ENCODE measurements around the gene AKNAD1.

Gene AKNAD1, protein sequence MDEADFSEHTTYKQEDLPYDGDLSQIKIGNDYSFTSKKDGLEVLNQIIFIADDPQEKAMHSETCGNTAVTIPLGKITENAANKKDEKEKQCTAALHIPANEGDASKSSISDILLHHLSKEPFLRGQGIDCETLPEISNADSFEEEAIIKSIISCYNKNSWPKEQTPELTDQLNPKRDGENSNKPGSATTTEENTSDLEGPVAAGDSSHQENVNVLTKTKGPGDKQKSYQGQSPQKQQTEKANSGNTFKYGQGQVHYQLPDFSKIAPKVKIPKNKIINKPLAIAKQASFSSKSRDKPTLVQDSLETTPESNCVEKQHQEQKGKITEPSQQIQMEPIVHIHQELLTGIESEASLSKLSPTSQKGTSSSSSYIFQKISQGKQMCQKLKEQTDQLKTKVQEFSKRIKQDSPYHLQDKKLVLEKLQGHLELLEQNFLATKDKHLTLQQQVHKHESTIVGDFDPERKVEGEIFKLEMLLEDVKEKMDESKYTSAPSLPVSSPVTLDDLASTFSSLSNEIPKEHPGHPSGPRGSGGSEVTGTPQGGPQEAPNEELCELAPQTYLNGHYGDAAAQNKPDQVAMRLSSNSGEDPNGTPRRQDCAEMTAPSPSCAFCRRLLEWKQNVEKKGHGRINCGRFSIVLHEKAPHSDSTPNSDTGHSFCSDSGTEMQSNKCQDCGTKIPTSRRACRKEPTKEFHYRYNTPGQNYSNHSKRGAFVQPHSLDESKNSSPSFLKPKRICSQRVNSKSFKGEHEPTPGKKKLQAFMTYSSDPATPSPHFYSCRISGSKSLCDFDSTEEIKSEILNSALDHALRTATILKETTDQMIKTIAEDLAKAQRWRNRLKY

DNA sequence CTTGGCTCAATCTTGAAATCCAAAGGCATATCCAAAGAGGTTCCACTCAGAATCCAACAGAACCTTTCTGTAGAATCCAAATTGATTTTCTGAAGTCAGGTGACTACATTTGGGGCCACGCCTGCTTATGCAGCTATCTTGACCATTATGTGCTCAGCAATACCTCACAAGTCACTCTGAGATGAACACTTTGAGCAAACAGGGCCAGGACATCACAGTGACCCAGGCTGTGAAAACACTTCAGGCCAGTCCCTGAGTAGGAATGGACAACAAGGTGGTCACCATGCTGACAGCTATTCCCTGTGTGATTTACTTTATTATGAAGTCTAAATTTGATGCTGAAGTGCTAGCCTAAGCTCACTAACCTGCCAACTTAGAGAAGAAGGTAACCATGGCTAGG, at the start of gene AKNAD1:
TSS of gene AKNAD1 (minus strand) at position 101 of the 400 bp plus-strand sequence. CDS start 4,430 bp downstream, outside the sequence.
- no peaks in the 10 kb centered on the region for H3K4me1 ChIP-seq (ENCODE audit: control insufficient read depth, low read length)
- no peak within 1 kb of the TSS for H3K4me3 ChIP-seq (ENCODE audit: low read length)
- no peak within 1 kb of the TSS for H3K4me2 ChIP-seq (ENCODE audit: low read length)
- no peaks in the 10 kb centered on the region for H3K9me2 ChIP-seq (replicated peaks; ENCODE audit: control insufficient read depth, low read length)
- H3K27ac ChIP-seq (ENCODE audit: low read depth, low read length), result no peak within 1 kb of the TSS
- no peaks in the 10 kb centered on the region for H3F3A ChIP-seq (ENCODE audit: control insufficient read depth, insufficient read depth)
- H4K20me1 ChIP-seq (ENCODE audit: control insufficient read depth, insufficient read depth, low read depth, low read length), result no peaks in the 10 kb centered on the region
- TF ChIP-seq EZH2phosphoT487 (IDR thresholded peaks at IDR 0.05; ENCODE audit: borderline replicate concordance, low read length), result no peak
- TF ChIP-seq, protein P1, sequence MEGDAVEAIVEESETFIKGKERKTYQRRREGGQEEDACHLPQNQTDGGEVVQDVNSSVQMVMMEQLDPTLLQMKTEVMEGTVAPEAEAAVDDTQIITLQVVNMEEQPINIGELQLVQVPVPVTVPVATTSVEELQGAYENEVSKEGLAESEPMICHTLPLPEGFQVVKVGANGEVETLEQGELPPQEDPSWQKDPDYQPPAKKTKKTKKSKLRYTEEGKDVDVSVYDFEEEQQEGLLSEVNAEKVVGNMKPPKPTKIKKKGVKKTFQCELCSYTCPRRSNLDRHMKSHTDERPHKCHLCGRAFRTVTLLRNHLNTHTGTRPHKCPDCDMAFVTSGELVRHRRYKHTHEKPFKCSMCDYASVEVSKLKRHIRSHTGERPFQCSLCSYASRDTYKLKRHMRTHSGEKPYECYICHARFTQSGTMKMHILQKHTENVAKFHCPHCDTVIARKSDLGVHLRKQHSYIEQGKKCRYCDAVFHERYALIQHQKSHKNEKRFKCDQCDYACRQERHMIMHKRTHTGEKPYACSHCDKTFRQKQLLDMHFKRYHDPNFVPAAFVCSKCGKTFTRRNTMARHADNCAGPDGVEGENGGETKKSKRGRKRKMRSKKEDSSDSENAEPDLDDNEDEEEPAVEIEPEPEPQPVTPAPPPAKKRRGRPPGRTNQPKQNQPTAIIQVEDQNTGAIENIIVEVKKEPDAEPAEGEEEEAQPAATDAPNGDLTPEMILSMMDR (IDR thresholded peaks at IDR 0.05; ENCODE audit: low read depth, low read length, poor library complexity, severe bottlenecking), result no peak
- no peaks in the 10 kb centered on the region for H3K9me3 ChIP-seq (ENCODE audit: control insufficient read depth, insufficient read depth, low read length)
- H3K36me3 ChIP-seq (ENCODE audit: control insufficient read depth, low read length), result no peaks in the 10 kb centered on the region
- peaks cover 30% of the 10 kb centered on the region for H3K27me3 ChIP-seq (ENCODE audit: control insufficient read depth, low read length)
- no peaks in the 10 kb centered on the region for H3K79me2 ChIP-seq (ENCODE audit: control insufficient read depth, low read length)

DNA sequence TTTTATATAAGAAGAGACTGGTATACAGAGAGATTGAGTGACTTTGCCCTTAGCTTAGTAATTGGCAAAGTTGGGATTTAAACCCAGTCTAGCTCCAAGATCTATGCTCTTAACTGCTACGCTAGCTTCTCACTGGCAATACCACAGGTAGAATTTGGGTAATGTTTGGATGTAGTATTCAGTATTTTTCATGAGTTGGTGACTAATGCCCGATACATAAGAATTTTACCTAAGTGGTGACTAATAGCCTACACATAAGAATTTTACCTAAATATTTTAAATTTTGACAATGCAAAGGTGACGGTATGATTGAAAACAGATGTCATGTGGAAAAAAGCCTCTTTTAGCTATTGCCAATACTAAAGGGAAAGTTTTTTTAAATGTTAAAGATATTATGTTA, 44.2 kb upstream of the AKNAD1 start:
- H3K36me3 ChIP-seq (ENCODE audit: control insufficient read depth, low read length), result peaks cover 19% of the 10 kb centered on the region
- TF ChIP-seq, protein P1 (IDR thresholded peaks at IDR 0.05; ENCODE audit: low read depth, low read length, poor library complexity, severe bottlenecking), result no peak
- no peak for TF ChIP-seq EZH2phosphoT487 (IDR thresholded peaks at IDR 0.05; ENCODE audit: borderline replicate concordance, low read length)
- H3K9me3 ChIP-seq (ENCODE audit: control insufficient read depth, insufficient read depth, low read length), result no peaks in the 10 kb centered on the region
- H3F3A ChIP-seq (ENCODE audit: control insufficient read depth, insufficient read depth), result 0 out of 2 replicates have a peak, but pooled peaks cover 4% of the 10 kb centered on the region
- H4K20me1 ChIP-seq (ENCODE audit: control insufficient read depth, insufficient read depth, low read depth, low read length), result 0 out of 2 replicates have a peak, but pooled peaks cover 2% of the 10 kb centered on the region
- H3K4me2 ChIP-seq (ENCODE audit: low read length), result no peak overlapping the region
- H3K27ac ChIP-seq (ENCODE audit: low read depth, low read length), result no peak overlapping the region
- no peaks in the 10 kb centered on the region for H3K4me1 ChIP-seq (ENCODE audit: control insufficient read depth, low read length)
- H3K79me2 ChIP-seq (ENCODE audit: control insufficient read depth, low read length), result no peaks in the 10 kb centered on the region
- H3K27me3 ChIP-seq (ENCODE audit: control insufficient read depth, low read length), result no peaks in the 10 kb centered on the region
- no peaks in the 10 kb centered on the region for H3K9me2 ChIP-seq (replicated peaks; ENCODE audit: control insufficient read depth, low read length)
- H3K4me3 ChIP-seq (ENCODE audit: low read length), result no peak overlapping the region

DNA sequence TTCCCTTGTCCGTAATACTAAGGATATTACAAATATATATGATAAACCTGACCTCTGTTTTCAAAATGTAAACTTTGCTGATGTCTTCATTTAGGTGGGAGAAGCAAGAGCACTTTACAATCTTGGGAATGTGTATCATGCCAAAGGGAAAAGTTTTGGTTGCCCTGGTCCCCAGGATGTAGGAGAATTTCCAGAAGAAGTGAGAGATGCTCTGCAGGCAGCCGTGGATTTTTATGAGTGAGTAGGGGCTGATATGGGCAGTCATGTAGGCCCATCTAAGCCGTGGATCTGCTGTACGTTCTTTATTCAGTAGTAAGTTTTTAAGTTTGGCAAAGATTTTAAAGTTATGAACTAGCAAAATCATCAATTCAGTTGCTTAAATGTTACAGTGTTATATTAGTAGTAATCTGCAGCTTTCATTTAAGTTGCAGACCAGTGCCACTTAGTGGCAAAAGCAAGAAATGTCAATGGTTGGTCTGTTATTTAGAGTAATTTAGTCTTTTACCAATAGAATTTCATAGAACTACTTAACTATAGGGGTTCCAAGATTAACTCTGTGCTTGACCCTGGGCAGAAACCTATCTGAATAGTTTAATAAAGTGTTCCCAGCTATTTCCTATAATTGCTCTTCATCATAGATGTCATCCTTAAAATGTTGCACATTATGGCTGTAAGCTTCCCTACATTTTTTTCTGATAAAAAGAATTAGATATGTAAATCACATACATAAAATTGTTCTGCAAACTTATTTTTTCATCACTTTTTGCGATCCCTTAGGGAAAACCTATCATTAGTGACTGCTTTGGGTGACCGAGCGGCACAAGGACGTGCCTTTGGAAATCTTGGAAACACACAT, 41.2 kb upstream of the AKNAD1 start:
- Histone ChIP-seq H4K20me1 (ENCODE audit: control insufficient read depth, insufficient read depth, low read depth, low read length) (no peaks in the 10 kb centered on the region), H3K27ac (ENCODE audit: low read depth, low read length) (no peak overlapping the region), H3K9me2 (replicated peaks; ENCODE audit: control insufficient read depth, low read length) (no peaks in the 10 kb centered on the region), H3K4me2 (ENCODE audit: low read length) (no peak overlapping the region), H3K79me2 (ENCODE audit: control insufficient read depth, low read length) (no peaks in the 10 kb centered on the region), H3K36me3 (ENCODE audit: control insufficient read depth, low read length) (peaks cover 16% of the 10 kb centered on the region), H3K4me3 (ENCODE audit: low read length) (no peak overlapping the region), H3K27me3 (ENCODE audit: control insufficient read depth, low read length) (no peaks in the 10 kb centered on the region), H3K9me3 (ENCODE audit: control insufficient read depth, insufficient read depth, low read length) (no peaks in the 10 kb centered on the region), H3K4me1 (ENCODE audit: control insufficient read depth, low read length) (no peaks in the 10 kb centered on the region), H3F3A (ENCODE audit: control insufficient read depth, insufficient read depth) (0 out of 2 replicates have a peak, but pooled peaks cover 4% of the 10 kb centered on the region)
- TF ChIP-seq, protein P1 (IDR thresholded peaks at IDR 0.05; ENCODE audit: low read depth, low read length, poor library complexity, severe bottlenecking), result peak; percentile 76
- no peak for TF ChIP-seq EZH2phosphoT487 (IDR thresholded peaks at IDR 0.05; ENCODE audit: borderline replicate concordance, low read length)

Measured in DOHH2 (cell line).